Stimulated activated effector memory CD8-positive, alpha-beta T cell treated with anti-CD3 and anti-CD28 coated beads, Interleukin-12 subunit alpha, Interleukin-12 subunit beta, amount 100 ng/mL, for 72 hours (primary cell): Measurements from ENCODE around the gene PRELID1.
A peak's percentile ranks its signal among the peaks of the same experiment; 100 is the strongest.

Experiments used
- ATAC-seq: fragments of 150-1000 bp; cut with Tn5 transposase; 2 replicates; pipeline ENCODE4 v1.10.0; 2021
- DNase-seq, 2 donors: peaks; one replicate each; pipeline ENCODE4 v3.0.0; 2021 to 2022; ENCODE audit warnings: low spot score in 2 of 2
- H3K27ac Mint-ChIP-seq: one replicate; pipeline ENCODE4 v1.8.0; 2022; ENCODE audit warnings: mild to moderate bottlenecking, mixed read lengths
- H3K36me3 Mint-ChIP-seq: one replicate; pipeline ENCODE4 v1.8.0; 2022; ENCODE audit warnings: mild to moderate bottlenecking, mixed read lengths
- H3K4me1 Mint-ChIP-seq: one replicate; pipeline ENCODE4 v1.8.0; 2022; ENCODE audit warnings: mixed read lengths
- H3K4me3 Mint-ChIP-seq: one replicate; pipeline ENCODE4 v1.8.0; 2022; ENCODE audit warnings: mild to moderate bottlenecking, mixed read lengths
- H3K9me3 Mint-ChIP-seq: one replicate; pipeline ENCODE4 v1.8.0; 2022; ENCODE audit warnings: mixed read lengths

Gene PRELID1

DNA sequence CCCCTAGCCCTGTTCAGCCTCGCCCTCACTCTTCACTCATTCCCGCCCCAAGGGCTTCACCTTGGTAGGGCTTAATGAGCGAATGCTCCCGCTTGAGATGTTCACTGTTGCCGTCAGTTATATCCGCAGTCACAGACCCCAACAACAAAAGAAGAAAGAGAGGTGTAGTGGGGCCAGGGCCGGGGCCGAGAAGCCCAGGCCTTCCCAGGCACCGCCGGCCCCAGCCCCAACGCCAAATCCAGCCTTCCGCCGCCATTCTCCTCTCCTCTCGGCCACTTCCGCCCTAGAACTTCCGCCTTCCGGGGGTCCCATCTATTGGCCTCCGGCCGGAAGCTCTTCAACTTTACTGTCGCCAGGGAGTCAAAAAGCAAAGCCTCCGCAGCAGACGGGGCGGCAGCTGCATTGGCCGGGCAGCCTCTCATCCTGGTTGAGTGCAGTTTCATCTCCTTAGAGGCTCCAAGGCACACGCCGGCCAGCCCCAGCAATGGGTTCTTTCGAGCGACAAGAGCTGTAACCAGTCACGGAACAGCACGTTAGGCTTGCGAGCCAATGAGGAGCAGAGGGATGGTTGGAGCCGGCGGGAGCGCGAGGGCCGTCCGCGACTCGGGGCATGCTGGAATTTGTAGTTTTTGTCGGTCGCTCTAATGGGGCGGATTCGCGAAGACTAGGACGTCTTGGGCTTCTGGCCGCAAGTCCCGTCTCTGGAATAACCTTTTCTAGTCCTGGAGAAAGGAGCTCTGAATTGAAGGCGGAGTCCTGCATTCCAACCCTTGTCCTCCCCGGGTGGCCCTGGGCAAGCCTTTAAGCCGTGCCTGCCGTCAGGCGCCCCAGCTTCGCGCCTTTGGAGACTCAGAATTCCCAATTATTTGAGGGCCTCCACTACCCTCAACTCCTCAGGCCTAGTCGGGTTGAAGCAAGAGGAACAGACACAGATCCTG lies 48.1 kb downstream of the PRELID1 start, which contains the start of gene LMAN2:
TSS of gene LMAN2 (minus strand) at position 277 of the 938 bp plus-strand sequence. CDS start at position 256, 21 bp downstream.
- ATAC-seq (peak; percentile 97), DNase-seq (peak; percentile 78 to 95)
- Mint-ChIP-seq H3K27ac (peak within 1 kb of the TSS; percentile 99), H3K9me3 (no peaks in the 10 kb centered on the region), H3K4me3 (peak within 1 kb of the TSS; percentile 87), H3K36me3 (peaks cover 44% of the 10 kb centered on the region), H3K4me1 (peaks cover 60% of the 10 kb centered on the region)

DNA sequence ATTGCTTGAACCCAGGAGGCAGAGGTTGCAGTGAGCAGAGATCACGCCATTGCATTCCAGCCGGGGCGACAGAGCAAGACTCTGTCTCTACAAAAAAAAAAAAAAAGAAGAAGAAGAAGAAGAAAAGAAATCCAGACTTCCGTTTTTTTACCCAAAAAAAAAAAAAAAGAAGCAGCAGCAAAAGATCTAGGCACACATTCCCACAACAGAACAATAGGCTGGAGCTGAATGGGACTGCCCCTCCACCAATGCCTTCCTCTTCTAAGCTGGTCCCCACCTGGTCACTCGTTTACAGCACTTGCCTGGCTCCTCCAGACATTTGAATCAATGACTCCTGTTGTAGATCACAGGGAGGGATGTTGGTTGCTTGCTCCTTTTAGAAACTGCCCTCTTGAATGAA lies 49.5 kb downstream of the PRELID1 start:
- Mint-ChIP-seq H3K36me3 (peaks cover 37% of the 10 kb centered on the region), H3K4me1 (peaks cover 61% of the 10 kb centered on the region), H3K27ac (no peak overlapping the region), H3K9me3 (no peaks in the 10 kb centered on the region), H3K4me3 (no peak overlapping the region)
- DNase-seq (no peak), ATAC-seq (no peak)

DNA sequence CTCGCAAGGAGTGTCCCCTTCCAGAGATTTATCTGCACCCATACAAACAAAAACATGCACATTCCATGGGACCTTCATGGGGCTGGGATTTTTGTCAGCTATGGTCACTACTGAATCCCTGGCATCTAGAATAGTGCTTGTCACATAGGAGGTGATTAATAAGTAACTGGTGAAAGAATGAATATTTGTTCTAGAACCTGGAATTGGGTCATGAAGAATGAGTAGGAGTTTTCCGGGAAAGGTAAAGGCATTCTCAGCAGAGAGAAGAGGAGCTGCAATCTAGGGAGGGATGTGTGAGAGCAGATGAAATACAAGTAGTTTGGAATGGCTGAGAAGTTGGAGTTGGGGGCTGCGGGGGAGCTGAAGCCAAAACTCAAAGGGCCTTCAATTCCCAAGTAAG lies 50.7 kb downstream of the PRELID1 start:
- peaks cover 67% of the 10 kb centered on the region for H3K4me1 Mint-ChIP-seq
- DNase-seq (no peak), ATAC-seq (no peak)
- H3K36me3 Mint-ChIP-seq, result peaks cover 26% of the 10 kb centered on the region
- no peaks in the 10 kb centered on the region for H3K9me3 Mint-ChIP-seq
- H3K4me3 Mint-ChIP-seq, result no peak overlapping the region
- peak overlapping the region; percentile 46 for H3K27ac Mint-ChIP-seq

DNA sequence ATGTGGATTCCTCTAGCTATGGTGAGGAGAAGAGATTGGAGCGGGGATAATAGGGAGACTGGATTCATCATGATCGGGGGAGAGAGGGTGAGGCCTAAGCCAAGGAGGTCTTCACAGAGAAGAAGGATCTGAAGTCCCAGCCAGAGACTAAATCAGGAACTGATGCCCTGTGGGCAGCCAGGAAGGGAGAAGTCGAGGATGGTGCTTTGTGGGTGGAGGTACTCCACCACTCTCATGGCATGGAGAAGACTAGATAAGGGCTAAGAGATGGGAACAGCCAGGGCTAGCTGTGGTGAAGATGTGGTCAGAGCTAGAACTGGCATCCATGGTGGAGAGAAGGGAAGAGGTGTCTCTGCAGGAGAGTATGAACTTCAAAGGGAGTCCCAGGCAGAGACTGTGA lies 51.1 kb downstream of the PRELID1 start:
- no peak overlapping the region for H3K4me3 Mint-ChIP-seq
- H3K4me1 Mint-ChIP-seq, result peaks cover 67% of the 10 kb centered on the region
- H3K36me3 Mint-ChIP-seq, result peaks cover 22% of the 10 kb centered on the region
- H3K27ac Mint-ChIP-seq, result peak overlapping the region; percentile 46
- DNase-seq (no peak), ATAC-seq (no peak)
- H3K9me3 Mint-ChIP-seq, result no peaks in the 10 kb centered on the region

DNA sequence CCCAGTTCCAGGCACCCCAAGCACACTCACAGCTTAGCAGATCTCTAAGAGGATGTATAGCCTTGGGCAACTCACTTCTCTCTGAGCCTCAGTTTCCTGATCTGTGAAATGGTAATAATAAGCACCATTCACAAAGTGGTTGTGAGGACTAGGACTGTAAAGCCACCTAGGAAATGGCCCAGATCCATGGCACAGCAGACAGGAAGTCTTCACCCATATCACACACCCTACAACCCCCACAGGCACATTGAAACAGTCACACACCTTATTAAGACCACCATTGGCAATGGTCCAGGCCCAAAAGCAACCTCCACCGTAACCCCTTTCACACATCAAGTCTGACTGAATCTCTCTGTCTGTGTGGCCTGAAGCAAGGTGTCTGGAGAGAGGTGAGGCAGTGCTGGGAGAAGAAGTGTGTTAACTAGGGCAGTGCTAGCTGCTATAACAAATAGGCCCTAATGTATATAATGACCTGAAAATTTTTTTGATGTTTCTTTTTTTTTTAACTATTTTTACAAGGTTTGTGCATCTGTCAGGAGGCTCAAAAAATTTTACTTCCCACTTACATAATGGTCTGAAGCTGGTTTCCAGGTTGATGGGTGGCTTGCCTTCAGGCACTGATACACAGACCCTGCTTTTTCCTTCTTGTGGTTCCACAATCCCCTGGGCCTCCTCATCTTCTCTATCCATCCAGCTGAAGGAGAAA lies 51.7 kb downstream of the PRELID1 start:
- no peak for ATAC-seq
- no peak overlapping the region for H3K4me3 Mint-ChIP-seq

DNA sequence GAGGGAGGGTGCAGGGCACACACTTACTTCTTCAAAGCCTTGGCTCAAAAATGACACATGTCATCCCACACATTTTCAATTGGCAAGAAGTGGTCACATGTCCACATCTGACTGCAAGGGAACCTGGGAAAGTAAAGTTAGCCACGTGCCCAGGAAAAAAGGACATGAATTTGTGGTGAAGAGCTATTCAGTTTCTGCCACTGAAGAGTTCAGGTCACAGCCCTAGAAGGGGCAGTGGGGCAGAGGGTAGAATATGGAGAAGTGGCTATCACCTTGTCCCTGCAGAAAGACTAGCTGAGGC lies 52.2 kb downstream of the PRELID1 start:
- ATAC-seq, result no peak
- no peak for DNase-seq
- H3K4me3 Mint-ChIP-seq, result peak overlapping the region; percentile 90
- no peaks in the 10 kb centered on the region for H3K9me3 Mint-ChIP-seq
- peak overlapping the region; percentile 32 for H3K27ac Mint-ChIP-seq
- peaks cover 22% of the 10 kb centered on the region for H3K36me3 Mint-ChIP-seq
- H3K4me1 Mint-ChIP-seq, result peaks cover 69% of the 10 kb centered on the region

More for the DNA sequence above, 51.7 kb downstream of the PRELID1 start:
- peaks cover 22% of the 10 kb centered on the region for H3K36me3 Mint-ChIP-seq
- DNase-seq, result no peak
- no peaks in the 10 kb centered on the region for H3K9me3 Mint-ChIP-seq
- peaks cover 67% of the 10 kb centered on the region for H3K4me1 Mint-ChIP-seq
- H3K27ac Mint-ChIP-seq, result peak overlapping the region; percentile 46
